ENCODE data around the gene KAZN.
A peak's percentile ranks its signal among the peaks of the same experiment; 100 is the strongest.

The KAZN gene

DNA sequence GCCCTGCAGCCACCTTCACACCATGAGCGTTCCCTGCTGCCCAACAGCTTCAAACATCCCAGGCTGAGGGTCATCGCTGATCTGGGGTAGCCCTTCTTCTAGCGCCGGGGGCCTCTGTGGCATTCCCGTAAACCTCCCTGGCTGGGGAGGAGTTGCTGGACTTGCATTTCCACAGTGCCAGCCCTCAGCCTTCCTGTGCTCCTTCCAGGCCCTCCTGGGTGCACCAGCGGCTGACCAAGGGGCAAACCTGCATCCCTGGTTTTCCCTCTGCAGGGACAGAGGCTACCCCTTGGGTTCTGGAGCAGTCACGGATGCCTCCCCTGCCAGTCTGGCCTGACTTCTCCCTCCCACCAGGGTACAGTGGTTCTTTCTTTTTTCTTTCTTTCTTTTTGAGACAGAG lies 336.4 kb downstream of the KAZN start:
- no peak for DNase-seq (ENCODE audit: low read depth)

DNA sequence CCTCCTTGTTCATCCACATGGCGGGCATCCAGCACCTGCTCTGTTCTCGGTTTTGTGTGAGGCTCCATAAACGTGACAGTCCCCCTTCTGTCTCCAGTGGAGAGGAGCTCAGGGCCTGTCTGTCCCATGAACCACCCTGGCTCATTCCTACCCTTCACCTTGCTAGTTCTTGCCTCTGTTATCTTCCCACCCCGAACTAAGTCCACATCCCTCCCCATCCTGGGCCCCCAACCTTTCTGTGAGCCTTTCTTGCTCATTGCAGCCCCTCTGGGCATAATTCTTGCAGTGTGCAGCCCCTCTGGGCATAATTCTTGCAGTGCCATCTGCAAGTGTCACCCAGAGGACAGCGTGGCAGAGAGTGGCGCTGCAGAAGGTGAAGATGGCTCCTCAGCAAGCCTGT lies 338.3 kb downstream of the KAZN start:
- DNase-seq (ENCODE audit: low read depth): no peak

GRCh38 chr1:14937288-14937949 lies 338.9 kb downstream of the KAZN start:
- DNase-seq (ENCODE audit: low read depth): no peak

- peak; percentile 91 for DNase-seq (ENCODE audit: low read depth)
Measured at GRCh38 chr1:14939527-14940284, 341.2 kb downstream of the KAZN start.

GRCh38 chr1:14940285-14940870 lies 341.9 kb downstream of the KAZN start:
- peak; percentile 20 for DNase-seq (ENCODE audit: low read depth)

DNA sequence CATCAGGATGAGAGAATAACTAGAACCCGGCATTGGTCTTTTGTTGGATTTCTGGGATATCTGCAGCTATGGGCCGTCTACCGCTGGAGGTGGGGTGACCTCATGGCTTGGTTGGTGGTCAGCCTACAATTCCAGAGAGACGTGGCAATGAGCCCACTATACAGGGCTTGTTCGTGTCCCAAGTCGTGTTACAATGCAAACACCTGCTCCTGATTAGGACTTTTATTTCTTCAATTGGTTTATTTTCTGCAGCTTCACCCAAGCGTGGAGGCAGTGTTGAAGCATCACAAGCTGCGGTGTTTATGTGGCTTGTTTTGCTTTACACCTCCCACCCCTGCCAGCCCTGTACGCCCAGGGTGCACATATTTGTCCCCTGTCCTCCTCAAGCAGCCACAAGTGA lies 343.4 kb downstream of the KAZN start:
- DNase-seq (ENCODE audit: low read depth): no peak

GRCh38 chr1:14944471-14944985 lies 346.0 kb downstream of the KAZN start:
- no peak for DNase-seq (ENCODE audit: low read depth)

DNA sequence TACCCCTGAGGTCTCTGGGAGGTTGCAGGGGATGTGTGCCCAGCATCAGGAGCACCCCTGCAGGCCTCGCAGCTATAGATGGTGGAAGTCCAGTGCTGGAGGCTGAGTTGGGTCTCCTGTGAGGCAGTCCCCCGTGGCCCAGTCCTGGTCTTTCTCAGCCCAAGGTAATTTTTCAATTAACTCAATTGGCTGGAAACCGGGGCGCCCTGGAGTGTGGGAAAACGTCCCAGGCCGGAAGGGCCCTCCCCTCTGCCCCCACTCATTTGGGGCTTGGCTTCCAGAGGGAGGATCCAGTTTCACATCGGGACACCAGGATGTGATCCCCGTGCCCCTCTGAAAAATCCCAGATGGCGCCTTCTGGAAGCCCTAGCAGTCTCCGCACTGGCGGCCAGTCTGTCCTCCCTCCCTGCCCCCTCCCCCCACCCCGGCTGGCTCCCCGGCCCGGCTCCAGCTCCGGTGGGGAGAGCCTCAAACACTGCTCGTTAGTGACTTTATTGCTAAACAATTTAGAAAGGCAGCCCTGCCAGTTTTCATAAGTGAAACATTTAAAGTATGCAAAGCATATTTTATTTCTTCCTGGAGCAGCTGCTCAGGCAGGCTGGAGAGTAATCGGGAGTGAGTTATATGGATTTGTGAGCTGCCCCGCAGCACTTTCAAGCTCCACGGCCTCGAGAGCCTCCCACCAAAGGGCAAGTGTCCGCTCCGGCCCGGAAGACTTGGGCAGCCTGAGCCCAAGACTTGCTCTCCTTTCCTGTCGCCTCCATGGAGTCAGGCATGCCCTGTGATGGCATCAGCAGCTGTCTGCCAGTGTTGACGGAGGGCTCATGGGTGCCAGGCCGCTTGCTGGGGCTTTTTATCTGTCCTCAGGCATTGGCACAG lies 346.9 kb downstream of the KAZN start:
- DNase-seq (ENCODE audit: low read depth): peak; percentile 90

DNA sequence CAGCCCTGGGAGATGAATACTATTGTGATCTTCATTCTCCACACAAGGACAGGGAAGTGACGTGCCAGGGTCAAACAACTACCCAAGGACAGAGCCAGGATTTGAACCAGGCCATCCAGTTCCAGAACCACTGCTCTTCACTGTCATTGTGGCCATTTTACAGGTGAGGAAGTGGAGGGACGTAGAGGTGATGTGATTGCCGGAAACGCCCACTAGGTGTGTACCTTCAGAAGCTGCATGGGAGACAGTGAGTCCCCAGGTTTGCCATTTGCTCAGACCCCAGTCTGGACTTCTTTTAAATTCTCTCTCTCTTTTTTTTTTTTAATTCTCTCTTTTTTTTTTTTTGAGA lies 347.5 kb downstream of the KAZN start:
- no peak for DNase-seq (ENCODE audit: low read depth)

DNA sequence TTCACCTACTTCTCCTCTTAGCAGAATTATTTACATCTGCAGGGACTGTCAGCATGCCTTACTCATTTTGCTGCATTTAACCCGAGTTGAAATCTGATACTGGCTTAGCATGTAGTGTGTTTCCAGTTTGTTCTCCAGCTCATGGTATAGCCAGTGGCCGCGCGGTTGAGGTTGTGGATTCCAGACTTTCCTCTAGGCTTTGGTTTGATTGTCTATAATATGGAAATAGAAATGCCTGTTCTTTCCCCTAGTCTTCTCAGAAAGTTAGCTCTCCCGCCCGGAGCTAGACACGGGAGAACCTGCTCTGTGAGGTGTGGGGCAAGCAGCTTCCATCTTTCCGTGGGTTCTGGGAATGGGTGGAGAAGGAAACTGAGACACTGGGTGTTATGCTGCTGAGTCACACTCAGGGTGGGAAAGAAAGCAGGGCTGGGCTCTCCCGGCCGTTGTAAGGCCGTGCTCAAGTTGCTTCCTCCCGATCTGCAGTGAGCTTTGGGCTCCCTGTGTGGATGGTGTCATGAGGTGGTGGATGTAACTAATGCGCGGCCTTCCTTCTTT lies 348.3 kb downstream of the KAZN start:
- DNase-seq (ENCODE audit: low read depth): peak; percentile 92

GRCh38 chr1:14947421-14947820 lies 348.9 kb downstream of the KAZN start:
- no peak for DNase-seq (ENCODE audit: low read depth)

- no peak for DNase-seq (ENCODE audit: low read depth)
Measured at GRCh38 chr1:14948112-14948652, 349.7 kb downstream of the KAZN start.

DNA sequence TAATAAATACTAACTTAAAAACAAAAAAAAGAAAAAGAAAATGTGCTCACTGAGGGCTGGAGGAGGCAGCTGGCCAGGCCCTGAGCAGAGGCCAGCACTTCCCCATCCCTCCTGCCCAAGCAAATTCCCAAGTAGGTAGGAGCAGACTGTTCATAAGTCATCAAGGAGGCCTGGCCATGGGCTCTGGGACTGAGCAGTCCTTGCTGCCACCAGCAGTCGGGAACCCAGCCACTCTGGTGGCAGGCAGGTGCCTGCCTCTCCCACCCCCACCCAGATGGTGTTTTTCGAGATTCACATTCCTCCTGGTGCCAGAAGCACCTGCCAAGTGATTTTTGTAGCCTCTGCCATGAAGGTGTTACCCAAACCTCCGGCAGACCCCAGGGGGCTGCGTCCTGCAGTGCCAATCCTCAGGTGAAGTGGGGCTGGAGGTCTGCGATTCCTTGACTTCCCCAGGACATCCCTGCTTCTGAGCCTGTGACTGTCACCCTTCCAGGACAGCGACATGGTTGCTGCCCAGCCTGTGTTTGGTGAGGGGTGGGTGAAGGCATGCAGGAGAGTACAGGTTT lies 350.9 kb downstream of the KAZN start:
- DNase-seq (ENCODE audit: low read depth): no peak

DNA sequence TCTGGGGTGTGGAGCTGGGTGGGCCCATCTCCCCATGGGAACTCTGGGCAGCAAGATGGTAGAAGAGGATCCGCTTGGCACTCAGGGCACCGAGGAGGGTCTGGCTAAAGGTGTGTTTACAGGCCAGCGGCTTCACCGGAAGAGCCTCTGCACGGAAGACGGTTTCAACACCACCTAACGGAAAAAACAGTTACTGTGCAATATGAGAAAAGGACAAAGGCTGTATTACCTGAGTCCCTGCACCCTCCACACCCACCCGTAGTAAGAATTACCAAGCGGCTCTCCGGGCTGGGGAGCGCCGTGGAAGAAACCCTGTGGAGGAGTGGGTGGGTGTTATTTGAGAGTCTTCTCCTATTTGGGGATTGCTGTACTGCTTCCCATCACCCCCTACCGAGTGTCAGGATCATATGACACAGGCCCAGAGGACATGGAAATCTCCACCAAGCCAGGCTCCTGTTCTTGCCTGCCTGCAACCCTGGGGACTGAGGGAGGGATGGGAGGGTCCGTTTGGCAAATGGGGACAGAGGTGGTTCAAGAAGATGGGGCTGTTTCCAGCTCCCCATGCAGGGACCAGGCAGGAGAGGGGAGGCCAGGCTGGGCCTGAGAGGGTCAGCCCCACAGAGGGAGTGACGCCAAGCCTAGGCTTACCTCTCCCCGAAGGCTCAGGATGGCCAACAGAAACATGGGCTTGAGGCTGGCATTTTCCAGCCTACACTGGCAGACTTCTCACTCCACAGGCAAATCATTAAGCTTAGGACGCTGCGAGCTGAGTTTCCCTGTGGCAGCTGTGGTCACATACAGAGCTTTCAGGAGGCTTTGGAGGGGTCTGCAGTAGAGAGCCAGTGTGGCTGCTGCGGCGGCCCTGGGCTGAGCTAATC lies 351.6 kb downstream of the KAZN start:
- no peak for DNase-seq (ENCODE audit: low read depth)

DNA sequence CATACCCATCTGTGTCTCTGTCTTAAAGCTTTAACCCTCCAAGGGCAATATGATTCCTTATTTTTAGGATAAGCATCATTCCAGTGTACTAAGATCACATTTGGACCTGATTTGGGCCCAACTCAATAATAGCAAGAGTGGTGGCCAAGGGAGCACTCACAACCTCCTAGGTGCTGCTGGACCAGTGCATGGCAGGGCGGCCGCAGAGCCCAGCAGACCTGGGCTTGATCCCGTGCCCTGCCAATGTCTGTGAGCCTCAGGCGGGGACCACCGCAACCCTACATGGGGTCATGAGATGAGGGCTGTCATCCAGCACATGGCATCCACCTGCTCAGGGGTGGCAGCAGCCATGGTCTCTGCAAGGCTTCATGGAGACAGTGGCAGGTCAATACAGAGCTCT lies 353.3 kb downstream of the KAZN start:
- no peak for DNase-seq (ENCODE audit: low read depth)

- DNase-seq (ENCODE audit: low read depth): no peak
Measured at GRCh38 chr1:14952626-14953314, 354.3 kb downstream of the KAZN start.

DNA sequence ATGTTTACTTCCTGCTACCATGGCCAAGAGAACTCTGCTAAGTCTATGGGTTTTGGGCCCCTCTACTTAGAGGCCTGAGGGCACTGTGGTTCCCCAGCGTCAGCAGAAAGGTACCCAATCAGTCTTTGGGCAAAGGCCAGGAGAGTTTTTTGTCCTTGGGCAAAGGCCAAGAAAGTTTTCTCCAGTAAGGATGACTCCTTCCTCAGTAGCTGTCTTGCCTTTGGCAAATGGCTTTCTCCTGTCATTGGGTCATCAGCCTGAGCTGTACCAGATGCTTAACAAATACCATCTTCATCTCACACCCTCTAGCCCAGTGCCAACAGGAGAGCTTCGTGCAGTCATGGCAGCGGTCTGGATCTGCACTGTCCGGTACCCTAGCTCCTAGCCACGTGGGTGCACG lies 355.7 kb downstream of the KAZN start:
- DNase-seq (ENCODE audit: low read depth): no peak

DNA sequence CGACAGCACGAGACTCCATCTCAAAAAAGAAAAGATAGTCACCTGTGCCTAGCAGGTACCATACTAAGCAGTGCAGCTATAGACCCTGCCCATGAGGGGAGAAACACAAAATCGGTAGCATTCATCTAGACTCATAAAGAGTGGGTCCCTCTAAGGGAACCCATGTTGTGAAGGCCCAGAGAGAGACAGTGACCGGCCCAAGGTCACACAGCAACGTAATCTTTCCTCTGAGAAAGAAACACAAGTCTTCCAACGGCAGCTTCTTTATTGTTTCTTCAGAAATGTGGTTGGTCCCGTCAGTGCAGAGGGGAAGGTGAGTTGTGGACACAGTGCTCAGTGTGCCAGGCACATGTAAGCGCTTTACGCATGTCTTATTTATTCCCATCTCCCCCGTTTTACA lies 356.4 kb downstream of the KAZN start:
- DNase-seq (ENCODE audit: low read depth): no peak

DNA sequence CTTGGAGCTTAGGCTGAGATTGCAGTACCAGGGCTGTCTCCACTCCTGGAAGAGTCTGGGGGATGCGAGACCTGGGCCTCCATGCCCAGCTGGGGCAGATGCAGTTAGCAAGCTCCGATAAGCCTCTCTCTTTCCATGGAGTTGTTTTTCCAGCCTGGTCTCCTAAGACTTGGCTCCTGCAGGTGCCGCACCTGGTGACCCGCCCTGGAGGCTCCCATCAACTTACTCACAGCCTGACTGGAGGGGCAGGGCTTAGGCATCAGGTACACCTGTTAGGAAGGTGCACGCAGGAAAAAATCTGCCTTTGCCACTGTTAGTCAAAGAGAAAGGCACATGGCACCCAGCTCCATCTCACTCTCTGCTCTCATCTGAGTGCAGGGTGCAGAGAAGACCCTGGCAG lies 356.9 kb downstream of the KAZN start:
- DNase-seq (ENCODE audit: low read depth): no peak

DNA sequence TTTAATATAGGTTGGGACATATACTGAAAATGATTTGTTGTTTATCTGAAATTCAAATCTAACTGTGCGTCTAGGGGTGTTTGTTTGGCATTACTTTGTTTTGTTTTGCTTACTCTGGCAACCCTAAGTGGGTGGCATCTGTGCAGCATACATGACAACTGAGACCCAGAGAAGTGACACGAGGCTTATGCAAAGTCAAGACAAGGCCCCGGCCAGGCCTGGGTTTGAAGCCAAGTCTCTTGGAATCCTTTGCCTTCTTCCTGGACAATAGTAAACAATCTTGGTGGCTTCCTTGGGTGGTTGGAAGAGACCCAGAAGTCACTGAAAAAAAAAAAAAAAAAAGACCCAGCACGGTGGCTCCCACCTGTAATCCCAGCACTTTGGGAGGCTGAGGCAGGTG lies 357.5 kb downstream of the KAZN start:
- no peak for DNase-seq (ENCODE audit: low read depth)
